Effector memory CD4-positive, alpha-beta T cell (primary cell): ENCODE results near the gene HDHD3.
"Not testable (repeated sequence)": the region's sequence is repeated elsewhere in the genome, so short reads cannot be mapped to it uniquely, and the experiment has no call there.

Experiments used
- DNase-seq, 3 donors: peaks; one replicate each; pipeline ENCODE4 v3.0.0-alpha.2; 2020
- H3K27ac ChIP-seq: 2 replicates; pipeline ENCODE4 v1.7.0; 2013; ENCODE audit warnings: mild to moderate bottlenecking, low read length, moderate library complexity; ENCODE audit not compliant: insufficient read depth, poor library complexity, severe bottlenecking
- H3K27me3 ChIP-seq: replicated peaks from 2 replicates; pipeline ENCODE4 v1.7.0; 2013; ENCODE audit warnings: mild to moderate bottlenecking, low read length; ENCODE audit not compliant: insufficient read depth, control insufficient read depth, poor library complexity, severe bottlenecking
- H3K36me3 ChIP-seq: 2 replicates; pipeline ENCODE4 v1.7.0; 2013; ENCODE audit warnings: mild to moderate bottlenecking, low read length, moderate library complexity; ENCODE audit not compliant: control insufficient read depth, insufficient read depth
- H3K4me1 ChIP-seq: 2 replicates; pipeline ENCODE4 v1.7.0; 2013; ENCODE audit warnings: low read length, mild to moderate bottlenecking; ENCODE audit not compliant: control insufficient read depth, insufficient read depth, poor library complexity, severe bottlenecking
- H3K4me3 ChIP-seq: 2 replicates; pipeline ENCODE4 v1.7.0; 2013; ENCODE audit warnings: low read length, low read depth, mild to moderate bottlenecking; ENCODE audit not compliant: insufficient read depth, poor library complexity, severe bottlenecking
- H3K9me3 ChIP-seq: 2 replicates; pipeline ENCODE4 v1.7.0; 2013; ENCODE audit warnings: mild to moderate bottlenecking, low read length, moderate library complexity; ENCODE audit not compliant: control insufficient read depth

The HDHD3 gene

DNA sequence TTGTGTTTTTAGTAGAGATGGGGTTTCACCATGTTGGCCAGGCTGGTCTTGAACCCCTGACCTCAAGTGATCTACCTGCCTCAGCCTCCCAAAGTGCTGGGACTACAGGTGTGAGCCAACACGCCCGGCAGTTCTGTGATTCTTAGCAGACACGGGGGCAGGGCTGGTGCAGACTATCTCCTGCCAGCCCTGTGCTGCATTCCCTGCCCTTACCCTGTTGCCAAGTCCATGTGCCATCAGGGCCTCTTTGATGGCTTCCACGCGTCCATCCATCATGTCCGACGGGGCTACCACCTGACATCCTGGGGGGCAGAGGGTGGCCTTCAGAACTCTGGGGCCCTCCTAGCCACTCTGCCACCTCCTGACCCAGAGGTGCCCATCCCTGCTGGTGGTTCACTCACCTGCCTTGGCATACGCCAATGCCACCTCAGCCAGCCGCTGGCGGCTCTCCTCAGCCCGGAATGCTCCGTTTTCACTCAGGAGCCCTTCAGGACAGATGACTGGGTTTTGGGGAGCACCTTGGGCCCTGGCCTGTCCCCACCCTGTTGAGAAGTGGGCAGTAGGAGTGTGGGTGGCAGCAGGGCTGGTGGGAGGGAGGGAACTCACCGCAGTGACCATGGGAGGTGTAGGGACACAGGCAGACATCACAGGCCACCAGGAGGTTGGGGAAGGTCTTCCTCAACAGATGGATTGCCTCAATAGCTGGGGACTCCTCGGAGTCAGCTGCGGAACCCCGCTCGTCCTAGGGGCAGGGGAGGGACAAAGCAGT, 13.6 kb upstream of the HDHD3 start:
- H3K27ac ChIP-seq, result no peak overlapping the region
- no peaks in the 10 kb centered on the region for H3K9me3 ChIP-seq
- no peak for DNase-seq
- no peaks in the 10 kb centered on the region for H3K4me1 ChIP-seq
- H3K27me3 ChIP-seq, result no peaks in the 10 kb centered on the region
- H3K4me3 ChIP-seq, result no peak overlapping the region
- H3K36me3 ChIP-seq, result peaks cover 61% of the 10 kb centered on the region

- Histone ChIP-seq H3K4me1 (no peaks in the 10 kb centered on the region), H3K4me3 (no peak overlapping the region), H3K36me3 (peaks cover 61% of the 10 kb centered on the region), H3K9me3 (no peaks in the 10 kb centered on the region), H3K27me3 (no peaks in the 10 kb centered on the region), H3K27ac (no peak overlapping the region)
- DNase-seq, result no peak
These were observed 12.7 kb upstream of the HDHD3 start for GRCh38 chr9:113389451-113389850.

DNA sequence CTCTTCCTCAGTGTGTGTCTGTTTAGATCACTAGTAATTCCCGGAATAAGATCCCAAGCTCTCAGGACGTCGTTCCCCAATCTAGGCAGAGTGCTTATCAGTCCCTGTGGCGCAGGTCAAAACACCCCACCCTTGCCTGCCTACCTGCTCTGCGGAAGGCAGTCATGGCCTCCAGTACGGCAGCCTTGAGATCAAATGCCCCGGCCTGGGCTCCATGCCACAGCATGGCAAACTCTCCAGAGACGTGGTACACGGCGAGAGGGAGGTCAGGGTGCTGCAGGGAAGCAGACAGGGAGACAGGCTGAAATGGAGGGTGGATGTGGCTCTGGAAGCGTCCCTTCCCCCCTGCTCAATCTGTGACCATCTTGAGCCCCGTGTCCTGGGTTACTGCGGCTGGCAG, 12.0 kb upstream of the HDHD3 start:
- Histone ChIP-seq H3K9me3 (no peaks in the 10 kb centered on the region), H3K27me3 (no peaks in the 10 kb centered on the region), H3K4me1 (no peaks in the 10 kb centered on the region), H3K27ac (no peak overlapping the region), H3K36me3 (peaks cover 61% of the 10 kb centered on the region), H3K4me3 (no peak overlapping the region)
- no peak for DNase-seq

DNA sequence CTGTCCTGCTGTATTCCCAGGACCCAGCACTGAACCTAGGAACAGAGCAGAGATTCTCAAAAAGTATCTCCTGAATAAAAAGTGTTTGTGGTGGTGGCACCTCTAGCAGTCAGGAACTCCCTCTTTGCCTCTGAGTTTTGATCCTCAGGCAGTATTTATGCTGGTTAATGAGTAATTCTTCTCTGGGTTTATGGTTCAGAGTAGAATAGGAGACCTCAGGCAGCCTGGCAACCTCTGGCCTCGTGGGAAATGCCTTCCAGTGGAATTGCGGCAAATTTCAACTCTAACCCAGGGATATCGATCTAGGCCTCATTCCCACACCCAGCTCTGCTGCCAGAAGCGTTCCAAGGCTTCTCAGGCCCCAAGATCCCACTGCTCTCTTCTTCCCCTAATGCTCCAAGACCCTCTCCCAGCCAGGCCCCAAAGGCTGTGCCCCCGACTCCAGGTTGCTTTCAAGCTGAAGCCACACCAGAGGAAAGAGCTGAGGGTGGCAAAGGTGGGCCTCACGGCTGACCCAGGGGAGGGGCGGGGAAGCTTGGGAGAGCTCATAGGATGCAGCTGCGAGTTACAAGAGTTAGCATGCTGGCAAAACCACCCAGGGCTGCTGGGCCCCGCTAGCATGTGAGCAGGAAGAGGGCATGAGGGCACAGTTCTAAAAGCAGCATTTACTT, 10.9 kb upstream of the HDHD3 start:
- Histone ChIP-seq H3K27me3 (no peaks in the 10 kb centered on the region), H3K4me1 (no peaks in the 10 kb centered on the region), H3K27ac (no peak overlapping the region), H3K4me3 (no peak overlapping the region), H3K36me3 (peaks cover 53% of the 10 kb centered on the region), H3K9me3 (no peaks in the 10 kb centered on the region)
- no peak for DNase-seq

- H3K27me3 ChIP-seq, result no peaks in the 10 kb centered on the region
- no peaks in the 10 kb centered on the region for H3K9me3 ChIP-seq
- H3K36me3 ChIP-seq, result peaks cover 49% of the 10 kb centered on the region
- H3K27ac ChIP-seq, result no peak overlapping the region
- no peaks in the 10 kb centered on the region for H3K4me1 ChIP-seq
- no peak for DNase-seq
- H3K4me3 ChIP-seq, result no peak overlapping the region
These were observed 10.0 kb upstream of the HDHD3 start for GRCh38 chr9:113386571-113387393.

- DNase-seq, result no peak
- Histone ChIP-seq H3K27me3 (no peaks in the 10 kb centered on the region), H3K4me1 (no peaks in the 10 kb centered on the region)
These were observed 5.2 kb upstream of the HDHD3 start for GRCh38 chr9:113381909-113382411.

DNA sequence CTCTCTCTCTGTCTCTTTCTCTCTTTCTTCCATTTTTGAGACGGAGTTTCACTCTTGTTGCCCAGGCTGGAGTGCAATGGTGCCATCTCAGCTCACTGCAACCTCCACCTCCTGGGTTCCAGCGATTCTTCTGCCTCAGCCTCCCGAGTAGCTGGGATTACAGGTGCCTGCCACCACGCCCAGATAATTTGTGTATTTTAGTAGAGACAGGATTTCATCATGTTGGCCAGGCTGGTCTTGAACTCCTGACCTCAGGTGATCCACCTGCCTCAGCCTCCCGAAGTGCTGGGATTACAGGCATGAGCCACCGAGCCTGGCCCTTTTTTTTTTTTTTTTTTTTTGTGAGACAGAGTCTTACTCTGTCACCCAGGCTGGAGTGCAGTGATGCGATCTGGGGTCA, 4.7 kb upstream of the HDHD3 start:
- H3K27ac ChIP-seq, H3K4me1 ChIP-seq, H3K27me3 ChIP-seq: not testable (repeated sequence)

More at GRCh38 chr9:113381909-113382411, 5.2 kb upstream of the HDHD3 start:
- Histone ChIP-seq H3K36me3 (peaks cover 5% of the 10 kb centered on the region), H3K27ac (no peak overlapping the region), H3K4me3 (no peak overlapping the region), H3K9me3 (no peaks in the 10 kb centered on the region)

GRCh38 chr9:113380869-113381378, 4.1 kb upstream of the HDHD3 start:
- Histone ChIP-seq H3K27ac (no peak overlapping the region), H3K4me1 (no peaks in the 10 kb centered on the region), H3K9me3 (no peaks in the 10 kb centered on the region), H3K27me3 (no peaks in the 10 kb centered on the region), H3K4me3 (no peak overlapping the region), H3K36me3 (no peaks in the 10 kb centered on the region)
- DNase-seq, result no peak

More for the DNA sequence above, 4.7 kb upstream of the HDHD3 start:
- not testable (repeated sequence) for DNase-seq, H3K4me3 ChIP-seq, H3K9me3 ChIP-seq, H3K36me3 ChIP-seq

GRCh38 chr9:113379829-113380210, 3.0 kb upstream of the HDHD3 start:
- not testable (repeated sequence) for DNase-seq, H3K4me1 ChIP-seq, H3K36me3 ChIP-seq

More at GRCh38 chr9:113379829-113380210, 3.0 kb upstream of the HDHD3 start:
- H3K27ac ChIP-seq, H3K4me3 ChIP-seq, H3K9me3 ChIP-seq, H3K27me3 ChIP-seq: not testable (repeated sequence)
